ENCODE measurements around the gene KISS1R. TPM values are rescaled to one million over a fixed set of nuclear protein-coding genes. Genes with fewer than 3 reads are reported as not detected.
"Not testable (repeated sequence)": the region's sequence is repeated elsewhere in the genome, so short reads cannot be mapped to it uniquely, and the experiment has no call there.

The KISS1R gene
- total RNA-seq (ENCODE audit: insufficient read depth, low replicate concordance), result not detected

GRCh38 chr19:917323-918151, at the start of gene KISS1R:
Gene KISS1R, plus strand, starts transcription at chr19:917333. Its CDS starts 170 bp downstream, at chr19:917503.
- DNase-seq (ENCODE audit: low spot score), result no peak

- no peak for DNase-seq (ENCODE audit: low spot score)
Measured at GRCh38 chr19:867855-868457, 49.2 kb upstream of the KISS1R start.

DNA sequence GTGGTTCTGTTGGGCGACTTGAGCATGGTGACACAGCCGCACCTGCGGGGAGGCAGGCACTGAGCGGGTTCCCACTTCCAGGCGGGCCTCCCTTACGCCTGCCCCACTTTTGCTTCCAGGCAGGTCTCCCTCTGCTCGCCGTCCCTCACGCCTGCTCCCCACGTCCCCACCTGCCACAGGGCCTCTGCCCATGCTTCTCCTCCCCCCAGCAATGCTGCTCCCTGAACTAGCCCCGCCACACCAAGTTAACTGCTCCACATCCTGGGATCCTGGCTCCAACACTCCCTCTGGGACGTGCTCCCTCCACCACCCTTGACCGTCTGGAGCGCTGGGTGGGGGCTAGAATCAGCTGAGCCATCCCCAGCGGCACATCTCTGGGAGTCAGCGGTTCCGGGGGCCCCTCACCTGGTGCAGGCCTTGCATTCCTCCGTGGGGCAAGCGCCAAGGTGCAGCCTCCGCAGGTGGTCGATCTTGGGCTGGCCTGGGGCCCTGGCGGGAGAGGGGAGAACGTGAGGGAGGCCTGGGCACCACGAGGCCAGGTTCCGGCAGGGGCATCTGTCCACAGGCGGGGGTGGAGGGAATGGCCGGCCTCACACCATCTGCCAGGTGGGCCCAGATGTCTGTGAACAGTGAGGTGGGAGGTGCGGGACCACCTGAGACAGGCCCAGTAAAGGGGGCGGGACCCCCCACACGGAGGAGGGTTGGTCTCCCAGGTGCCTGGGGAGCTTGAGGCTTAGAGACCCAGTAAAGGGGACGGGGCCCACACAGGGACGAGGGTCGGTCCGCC, 48.5 kb upstream of the KISS1R start:
- no peak for DNase-seq (ENCODE audit: low spot score)

- DNase-seq (ENCODE audit: low spot score), result peak; percentile 72
Measured at GRCh38 chr19:869245-870177, 47.6 kb upstream of the KISS1R start.

DNA sequence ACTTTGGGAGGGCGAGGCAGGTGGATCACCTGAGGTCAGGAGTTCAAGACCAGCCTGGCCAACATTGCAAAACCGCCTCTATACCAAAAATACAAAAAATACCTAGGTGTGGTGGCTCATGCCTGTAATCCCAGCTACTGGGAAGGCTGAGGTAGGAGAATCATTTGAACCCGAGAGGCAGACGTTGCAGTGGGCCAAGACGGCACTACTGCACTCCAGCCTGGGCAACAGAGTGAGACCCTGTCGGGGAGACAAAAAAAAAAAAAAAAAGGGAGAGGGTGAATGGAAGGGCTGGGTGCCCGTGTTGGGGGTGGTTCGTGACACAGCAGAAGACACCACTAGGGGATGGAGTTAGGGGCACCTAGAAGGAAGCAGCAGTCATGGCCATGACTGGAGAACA, 46.8 kb upstream of the KISS1R start:
- DNase-seq (ENCODE audit: low spot score), result no peak

- no peak for DNase-seq (ENCODE audit: low spot score)
Measured at GRCh38 chr19:870963-871401, 46.2 kb upstream of the KISS1R start.

- DNase-seq (ENCODE audit: low spot score), result no peak
Measured at GRCh38 chr19:871446-872265, 45.5 kb upstream of the KISS1R start.

- peak; percentile 53 for DNase-seq (ENCODE audit: low spot score)
Measured at GRCh38 chr19:872266-872951, 44.7 kb upstream of the KISS1R start.

GRCh38 chr19:873084-873483, 44.0 kb upstream of the KISS1R start:
- no peak for DNase-seq (ENCODE audit: low spot score)

DNA sequence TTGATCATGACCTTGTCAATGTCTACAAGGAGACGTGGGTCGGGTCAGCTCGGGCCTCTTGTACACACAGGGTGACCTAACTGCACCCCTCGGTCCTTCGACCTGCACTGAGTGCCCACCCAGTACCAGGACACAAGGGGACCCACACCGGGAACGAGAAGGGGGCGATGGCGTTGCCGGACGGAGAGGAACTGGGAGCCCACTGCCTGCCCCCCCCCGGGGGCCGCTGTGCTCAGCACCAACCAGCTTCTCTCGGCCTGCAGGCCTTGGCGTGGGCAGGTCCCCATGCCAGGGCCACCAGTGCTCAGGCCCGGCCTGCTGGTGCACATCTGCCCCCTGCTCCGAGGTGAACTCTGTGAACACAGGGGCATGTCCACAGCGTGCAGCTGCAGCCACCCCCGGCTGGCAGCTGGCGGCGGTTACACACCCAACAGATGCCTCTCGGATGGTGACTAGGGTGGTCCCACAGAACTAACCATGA, 43.5 kb upstream of the KISS1R start:
- DNase-seq (ENCODE audit: low spot score), result no peak

DNA sequence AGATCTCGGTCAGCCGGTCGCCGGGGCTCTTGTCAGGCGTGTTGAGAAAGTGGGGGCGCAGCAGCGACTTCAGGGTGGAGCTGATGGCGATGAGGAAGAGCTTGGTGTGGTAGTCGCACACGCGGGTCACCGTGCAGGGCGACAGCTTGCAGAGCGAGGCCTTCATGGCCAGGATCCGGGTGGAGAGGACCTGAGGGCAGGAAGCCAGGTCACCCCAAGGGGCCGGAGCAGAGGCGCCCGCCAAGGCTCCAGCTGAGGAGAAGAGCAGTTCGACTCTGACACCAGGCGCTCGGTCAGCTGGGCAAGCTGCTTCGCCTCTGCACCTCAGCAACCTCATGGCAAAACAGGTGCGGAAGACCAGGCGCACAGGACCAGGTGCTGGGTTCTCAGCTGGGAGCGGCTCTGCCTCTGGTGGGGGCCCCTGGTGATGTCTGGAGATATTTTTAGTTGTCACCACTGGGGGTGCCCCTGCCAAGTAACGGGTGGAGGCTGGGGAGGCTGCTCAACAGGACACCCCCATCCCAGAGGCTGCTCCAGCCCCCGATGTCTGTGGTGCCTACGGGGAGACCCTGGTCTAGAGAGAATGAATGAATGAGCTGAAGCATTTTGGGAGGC, 41.8 kb upstream of the KISS1R start:
- no peak for DNase-seq (ENCODE audit: low spot score)

DNA sequence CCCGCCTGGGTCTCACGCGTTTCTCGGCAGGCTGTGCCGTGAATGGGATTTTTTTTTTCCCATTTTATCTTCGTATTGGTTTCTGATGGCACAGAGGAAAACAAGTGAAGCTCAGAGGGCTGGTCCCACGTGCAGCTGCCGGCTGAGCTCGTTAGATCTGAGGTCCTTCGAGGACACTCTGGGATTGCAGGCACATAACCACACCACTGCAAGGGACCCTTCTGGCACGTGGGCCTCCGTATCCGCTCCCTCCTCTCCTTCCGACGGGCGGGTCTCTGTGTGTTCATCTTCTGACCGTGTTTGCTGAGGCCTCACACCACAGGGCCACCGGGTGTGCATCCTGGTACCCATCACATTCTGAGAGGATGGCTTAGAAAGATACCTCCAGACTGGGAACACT, 41.0 kb upstream of the KISS1R start:
- no peak for DNase-seq (ENCODE audit: low spot score)

GRCh38 chr19:876780-877314, 40.3 kb upstream of the KISS1R start:
- DNase-seq (ENCODE audit: low spot score), result no peak

GRCh38 chr19:877992-878660, 39.0 kb upstream of the KISS1R start:
- not testable (repeated sequence) for DNase-seq (ENCODE audit: low spot score)

GRCh38 chr19:878751-879561, 38.2 kb upstream of the KISS1R start:
- not testable (repeated sequence) for DNase-seq (ENCODE audit: low spot score)

- no peak for DNase-seq (ENCODE audit: low spot score)
Measured at GRCh38 chr19:879711-880438, 37.3 kb upstream of the KISS1R start.

All from umbilical cord (tissue), 2 donors.